ENCODE measurements around the gene GMDS.

Gene GMDS

GRCh38 chr6:2149361-2150006 is 95.9 kb downstream of the GMDS start:
- DNase-seq: no peak
- in situ Hi-C loops (cut with MboI; ENCODE audit: low pct_unique_long_range_greater_than_20kb, low sequenced_read_pairs): no loop called here

- in situ Hi-C loops (cut with MboI; ENCODE audit: low pct_unique_long_range_greater_than_20kb, low sequenced_read_pairs): no loop called here
- no peak for DNase-seq
Measured at GRCh38 chr6:2148748-2149147, 96.7 kb downstream of the GMDS start.

- in situ Hi-C loops (cut with MboI; ENCODE audit: low pct_unique_long_range_greater_than_20kb, low sequenced_read_pairs): no loop called here
- no peak for DNase-seq
Measured at GRCh38 chr6:2147766-2148448, 97.5 kb downstream of the GMDS start.

GRCh38 chr6:2147261-2147660 is 98.1 kb downstream of the GMDS start:
- no peak for DNase-seq
- in situ Hi-C loops (cut with MboI; ENCODE audit: low pct_unique_long_range_greater_than_20kb, low sequenced_read_pairs): no loop called here

GRCh38 chr6:2144210-2144609 is 101.2 kb downstream of the GMDS start:
- in situ Hi-C loops (cut with MboI; ENCODE audit: low pct_unique_long_range_greater_than_20kb, low sequenced_read_pairs): no loop called here
- no peak for DNase-seq

GRCh38 chr6:2141644-2142290 is 103.6 kb downstream of the GMDS start:
- DNase-seq: peak; percentile 62
- in situ Hi-C loops (cut with MboI; ENCODE audit: low pct_unique_long_range_greater_than_20kb, low sequenced_read_pairs): no loop called here

GRCh38 chr6:2140438-2141128 is 104.8 kb downstream of the GMDS start:
- in situ Hi-C loops (cut with MboI; ENCODE audit: low pct_unique_long_range_greater_than_20kb, low sequenced_read_pairs): no loop called here

GRCh38 chr6:2135401-2135800 is 110.0 kb downstream of the GMDS start:
- in situ Hi-C loops (cut with MboI; ENCODE audit: low pct_unique_long_range_greater_than_20kb, low sequenced_read_pairs): no loop called here
- DNase-seq: no peak

More at GRCh38 chr6:2140438-2141128, 104.8 kb downstream of the GMDS start:
- DNase-seq: no peak

GRCh38 chr6:2134554-2134953 is 110.9 kb downstream of the GMDS start:
- in situ Hi-C loops (cut with MboI; ENCODE audit: low pct_unique_long_range_greater_than_20kb, low sequenced_read_pairs): no loop called here

GRCh38 chr6:2133716-2134310 is 111.6 kb downstream of the GMDS start:
- in situ Hi-C loops (cut with MboI; ENCODE audit: low pct_unique_long_range_greater_than_20kb, low sequenced_read_pairs): no loop called here

More at GRCh38 chr6:2134554-2134953, 110.9 kb downstream of the GMDS start:
- no peak for DNase-seq

GRCh38 chr6:2132916-2133315 is 112.5 kb downstream of the GMDS start:
- DNase-seq: no peak
- in situ Hi-C loops (cut with MboI; ENCODE audit: low pct_unique_long_range_greater_than_20kb, low sequenced_read_pairs): no loop called here

More at GRCh38 chr6:2133716-2134310, 111.6 kb downstream of the GMDS start:
- no peak for DNase-seq

- in situ Hi-C loops (cut with MboI; ENCODE audit: low pct_unique_long_range_greater_than_20kb, low sequenced_read_pairs): no loop called here
- DNase-seq: no peak
Measured at GRCh38 chr6:2132416-2132815, 113.0 kb downstream of the GMDS start.

- in situ Hi-C loops (cut with MboI; ENCODE audit: low pct_unique_long_range_greater_than_20kb, low sequenced_read_pairs): no loop called here
- DNase-seq: no peak
Measured at GRCh38 chr6:2129182-2129621, 116.2 kb downstream of the GMDS start.

- DNase-seq: no peak
- in situ Hi-C loops (cut with MboI; ENCODE audit: low pct_unique_long_range_greater_than_20kb, low sequenced_read_pairs): no loop called here
Measured at GRCh38 chr6:2127484-2127911, 117.9 kb downstream of the GMDS start.

GRCh38 chr6:2126351-2126750 is 119.1 kb downstream of the GMDS start:
- in situ Hi-C loops (cut with MboI; ENCODE audit: low pct_unique_long_range_greater_than_20kb, low sequenced_read_pairs): no loop called here
- no peak for DNase-seq

- in situ Hi-C loops (cut with MboI; ENCODE audit: low pct_unique_long_range_greater_than_20kb, low sequenced_read_pairs): no loop called here
- no peak for DNase-seq
Measured at GRCh38 chr6:2125158-2125557, 120.2 kb downstream of the GMDS start.

GRCh38 chr6:2124260-2124709 is 121.1 kb downstream of the GMDS start:
- in situ Hi-C loops (cut with MboI; ENCODE audit: low pct_unique_long_range_greater_than_20kb, low sequenced_read_pairs): no loop called here

GRCh38 chr6:2120912-2121311 is 124.5 kb downstream of the GMDS start:
- in situ Hi-C loops (cut with MboI; ENCODE audit: low pct_unique_long_range_greater_than_20kb, low sequenced_read_pairs): no loop called here
- DNase-seq: no peak

More at GRCh38 chr6:2124260-2124709, 121.1 kb downstream of the GMDS start:
- DNase-seq: no peak

GRCh38 chr6:2119275-2119674 is 126.1 kb downstream of the GMDS start:
- DNase-seq: no peak
- in situ Hi-C loops (cut with MboI; ENCODE audit: low pct_unique_long_range_greater_than_20kb, low sequenced_read_pairs): no loop called here
